Retinal pigment epithelial cell (primary cell): Measurements from ENCODE around the gene FAP.

Experiments used
- DNase-seq: peaks from one replicate; pipeline ENCODE4 v3.0.0-alpha.2; 2010; ENCODE audit warnings: low read depth
- H3K4me3 ChIP-seq: 2 replicates; pipeline ENCODE4 v1.5.1; 2011; ENCODE audit warnings: mild to moderate bottlenecking, low read length, control low read depth, moderate library complexity
- CTCF ChIP-seq: conservative IDR thresholded peaks from 2 replicates; pipeline ENCODE4 v1.5.1; 2011; ENCODE audit warnings: low read depth, low read length, control low read depth, inconsistent platforms

FAP gene

DNA sequence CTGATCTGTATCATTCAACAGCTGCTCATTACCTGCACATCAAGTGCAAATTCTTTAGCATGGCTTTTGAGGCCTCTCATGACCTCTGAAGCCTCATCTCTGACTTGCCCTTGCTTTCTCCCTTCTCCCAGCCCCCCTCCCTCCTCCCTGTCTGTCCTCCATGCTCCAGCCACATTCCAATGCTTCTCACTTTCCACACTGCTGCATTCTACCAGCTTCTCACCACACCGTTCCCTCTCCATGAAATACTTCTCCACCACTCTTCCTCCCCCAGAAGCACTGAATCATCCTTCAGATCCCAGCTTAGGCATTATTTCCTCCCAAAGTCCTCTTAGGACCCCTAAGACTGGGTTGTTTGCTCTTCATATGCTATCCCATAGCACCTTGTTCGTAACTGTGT lies 118.1 kb downstream of the FAP start:
- no peak for TF ChIP-seq CTCF
- no peak for DNase-seq
- no peak overlapping the region for H3K4me3 ChIP-seq

GRCh38 chr2:162123806-162124758 lies 119.2 kb downstream of the FAP start:
- peak; percentile 49 for TF ChIP-seq CTCF
- no peak overlapping the region for H3K4me3 ChIP-seq
- DNase-seq = no peak
